GM12865 (cell line): ENCODE measurements around the gene PSMD11.

ENCODE experiments used
- DNase-seq: peaks from one replicate; pipeline ENCODE4 v3.0.0; 2010; ENCODE audit warnings: low read depth
- H3K4me3 ChIP-seq: 2 replicates; pipeline ENCODE4 v1.5.1; 2011; ENCODE audit warnings: mild to moderate bottlenecking, low read depth, low read length, control low read depth
- CTCF ChIP-seq: IDR thresholded peaks from 2 replicates; pipeline ENCODE4 v1.5.1; 2011; ENCODE audit warnings: low read length, control low read depth, low read depth, inconsistent platforms; ENCODE audit not compliant: insufficient read depth; ENCODE audit errors: missing control alignments

Gene PSMD11

GRCh38 chr17:32493976-32494513 lies 49.7 kb downstream of the PSMD11 start:
- no peak for TF ChIP-seq CTCF
- no peak for DNase-seq
- no peak overlapping the region for H3K4me3 ChIP-seq

GRCh38 chr17:32494621-32495358 lies 50.5 kb downstream of the PSMD11 start:
- DNase-seq, result no peak
- TF ChIP-seq CTCF, result no peak
- H3K4me3 ChIP-seq, result no peak overlapping the region

GRCh38 chr17:32495359-32496231 lies 51.3 kb downstream of the PSMD11 start:
- TF ChIP-seq CTCF, result no peak
- no peak overlapping the region for H3K4me3 ChIP-seq
- DNase-seq, result no peak

GRCh38 chr17:32496395-32497073 lies 52.2 kb downstream of the PSMD11 start:
- DNase-seq, result no peak
- H3K4me3 ChIP-seq, result no peak overlapping the region
- no peak for TF ChIP-seq CTCF

GRCh38 chr17:32497431-32498205 lies 53.3 kb downstream of the PSMD11 start:
- DNase-seq, result no peak
- no peak for TF ChIP-seq CTCF
- no peak overlapping the region for H3K4me3 ChIP-seq

- DNase-seq, result no peak
- H3K4me3 ChIP-seq, result no peak overlapping the region
- TF ChIP-seq CTCF, result no peak
These were observed 54.1 kb downstream of the PSMD11 start for GRCh38 chr17:32498391-32498790.
